K562 (cell line): Measurements from ENCODE around the gene GPX6. TPM values are rescaled to one million over a fixed set of nuclear protein-coding genes. Genes with fewer than 3 reads are reported as not detected.

Experiments used
- BRCA1 ChIP-seq, 2 experiments: fragments of 450-650 bp in 1 of 2; sonication (generic) in 1 of 2; formaldehyde crosslinking in 1 of 2; IDR thresholded peaks; 2 replicates each; pipeline versions ENCODE4 v1.5.0 to v1.6.1; 2017 to 2020; ENCODE audit warnings: mild to moderate bottlenecking in 1 of 2, missing genetic modification reagents in 1 of 2
- KDM1A ChIP-seq, 2 experiments: fragments of 450-650 bp; IDR thresholded peaks; 2 replicates each; pipeline ENCODE4 v1.6.1; 2016; ENCODE audit warnings: mild to moderate bottlenecking in 2 of 2
- LARP7 ChIP-seq: fragments of 450-650 bp; IDR thresholded peaks from 2 replicates; pipeline ENCODE4 v1.6.1; 2016
- MBD1 ChIP-seq: fragments of 250-450 bp; sonication (Bioruptor Pico); IDR thresholded peaks from 2 replicates; pipeline ENCODE4 v1.8.0; 2022; ENCODE audit warnings: inconsistent platforms
- MIER1 ChIP-seq: fragments of 450-650 bp; IDR thresholded peaks from 2 replicates; pipeline ENCODE4 v1.6.1; 2016; ENCODE audit warnings: antibody characterized with exemption, mild to moderate bottlenecking, low read depth
- MXI1 ChIP-seq: IDR thresholded peaks from 2 replicates; pipeline ENCODE4 v1.6.1; 2011; ENCODE audit warnings: low read depth, mild to moderate bottlenecking, improper control_type of control experiment, low read length
- NELFE ChIP-seq: IDR thresholded peaks from 2 replicates; pipeline ENCODE4 v1.6.1; 2011; ENCODE audit warnings: mild to moderate bottlenecking; ENCODE audit not compliant: insufficient read depth, insufficient read length
- NONO ChIP-seq, 2 experiments: fragments of 200-400 bp in 1 of 2; fragments of 450-650 bp in 1 of 2; formaldehyde crosslinking in 1 of 2; IDR thresholded peaks; 2 replicates each; pipeline ENCODE4 v1.6.1; 2017; ENCODE audit warnings: low read depth in 2 of 2, mild to moderate bottlenecking in 2 of 2, moderate library complexity in 2 of 2, low read length in 1 of 2
- NR2F6 ChIP-seq: fragments of 450-650 bp; formaldehyde crosslinking; IDR thresholded peaks from 2 replicates; pipeline ENCODE4 v1.4.0; 2020; ENCODE audit warnings: mild to moderate bottlenecking
- POLR3A ChIP-seq: IDR thresholded peaks from 2 replicates; pipeline ENCODE4 v1.6.1; 2011; ENCODE audit warnings: borderline replicate concordance, mild to moderate bottlenecking, moderate library complexity; ENCODE audit not compliant: insufficient read length, insufficient read depth; ENCODE audit errors: extremely low read depth
- RBM34 ChIP-seq: fragments of 200-400 bp; formaldehyde crosslinking; IDR thresholded peaks from 2 replicates; pipeline ENCODE4 v1.6.1; 2018; ENCODE audit warnings: low read length, borderline replicate concordance; ENCODE audit not compliant: insufficient read depth
- SIRT6 ChIP-seq: IDR thresholded peaks from one replicate; pipeline ENCODE4 v1.6.1; 2012; ENCODE audit warnings: low read depth, mild to moderate bottlenecking, control low read depth, inconsistent platforms, low read length, moderate library complexity
- SMARCA5 ChIP-seq: fragments of 450-650 bp; IDR thresholded peaks from 2 replicates; pipeline ENCODE4 v1.6.1; 2016
- STAT5A ChIP-seq: IDR thresholded peaks from 2 replicates; pipeline ENCODE4 v1.6.1; 2012; ENCODE audit warnings: low read length, inconsistent platforms, borderline replicate concordance
- TCF7 ChIP-seq: sonication (generic); IDR thresholded peaks from 2 replicates; pipeline ENCODE4 v1.6.1; 2016; ENCODE audit warnings: antibody characterized with exemption, borderline replicate concordance
- ZNF212 ChIP-seq: fragments of 450-650 bp; formaldehyde crosslinking; IDR thresholded peaks from 2 replicates; pipeline ENCODE4 v1.4.0; 2020; ENCODE audit warnings: mild to moderate bottlenecking
- ZNF395 ChIP-seq: fragments of 200-800 bp; sonication (Bioruptor generic); IDR thresholded peaks from 2 replicates; pipeline ENCODE4 v1.6.1; 2017; ENCODE audit warnings: missing genetic modification characterization, missing compliant biosample characterization
- ZNF431 ChIP-seq: sonication (generic); formaldehyde crosslinking; IDR thresholded peaks from 2 replicates; pipeline ENCODE4 v1.8.0; 2022; ENCODE audit warnings: mild to moderate bottlenecking, missing genetic modification reagents
- ZNF586 ChIP-seq: fragments of 450-650 bp; formaldehyde crosslinking; conservative IDR thresholded peaks from 2 replicates; pipeline ENCODE4 v1.4.0; 2020; ENCODE audit warnings: mild to moderate bottlenecking, moderate library complexity
- polyA plus RNA-seq, 8 experiments: library from polyadenylated mRNA; depleted of rRNA in 4 of 8; stranded (reverse) in 5 of 8; unstranded in 3 of 8; fragments of >200 nt; fragmentation: Nextera tagmentation in 2 of 8; fragmentation: Illumina TruSeq in 1 of 8; extraction: Ambion mirVana in 2 of 8; extraction: Trizol in 1 of 8; gene quantifications; 2 replicates each; pipeline versions ENCODE4 v1.2.1 to v1.2.3, GENCODE V29; 2011 to 2014; ENCODE audit warnings: inconsistent platforms in 1 of 8, missing spikeins in 1 of 8
- total RNA-seq, 7 experiments: library from RNA; depleted of rRNA in 6 of 7; stranded (reverse); fragments of >200 nt in 6 of 7; fragmentation: Illumina TruSeq in 2 of 7; extraction: Trizol in 2 of 7; gene quantifications; 2 replicates each; pipeline versions ENCODE4 v1.2.1 to v1.2.3, GENCODE V29; 2011 to 2021; ENCODE audit warnings: low replicate concordance in 1 of 7
- TF ChIP-seq, protein P1 (sequence below): fragments of 250-450 bp; sonication (Bioruptor Pico); IDR thresholded peaks from 2 replicates; pipeline ENCODE4 v1.4.0; 2020; ENCODE audit warnings: mild to moderate bottlenecking, moderate library complexity
- TF ChIP-seq, protein P2 (sequence below): fragments of 450-650 bp; formaldehyde crosslinking; IDR thresholded peaks from 2 replicates; pipeline ENCODE4 v1.4.0; 2020; ENCODE audit warnings: mild to moderate bottlenecking, moderate library complexity
- TF ChIP-seq, protein P3 (sequence below): fragments of 450-650 bp; IDR thresholded peaks from 2 replicates; pipeline ENCODE4 v1.6.1; 2018; ENCODE audit warnings: mild to moderate bottlenecking, low read depth; ENCODE audit not compliant: partially characterized antibody

Gene GPX6
- total and polyA plus RNA-seq, 9 of the 15 experiments (the other 6 are each of a cell fraction or from before 2014, with no cell fraction given) = not detected

- TF ChIP-seq NELFE (no peak), MBD1 (CRISPR knock-in tag) (0 out of 2 replicates have a peak, but pooled peaks have one; percentile 39), ZNF431 (no peak), LARP7 (no peak), MXI1 (no peak), NR2F6 (no peak), POLR3A (peak; percentile 74), ZNF586 (CRISPR knock-in tag) (no peak), BRCA1 (IDR thresholded peaks at IDR 0.05) (no peak), BRCA1 (CRISPR knock-in tag; IDR thresholded peaks at IDR 0.05) (no peak), KDM1A (IDR thresholded peaks at IDR 0.05) (peak; percentile 82 to 89; a peak in 3 of 4 replicates), MIER1 (no peak), NONO (IDR thresholded peaks at IDR 0.05; ENCODE audit: low read depth in 2 of 2, low read length in 1 of 2) (no peak), STAT5A (no peak), RBM34 (no peak), SIRT6 (no peak), TCF7 (no peak), SMARCA5 (no peak), ZNF212 (no peak), ZNF395 (CRISPR knock-in tag) (no peak)
- TF ChIP-seq, protein P1, sequence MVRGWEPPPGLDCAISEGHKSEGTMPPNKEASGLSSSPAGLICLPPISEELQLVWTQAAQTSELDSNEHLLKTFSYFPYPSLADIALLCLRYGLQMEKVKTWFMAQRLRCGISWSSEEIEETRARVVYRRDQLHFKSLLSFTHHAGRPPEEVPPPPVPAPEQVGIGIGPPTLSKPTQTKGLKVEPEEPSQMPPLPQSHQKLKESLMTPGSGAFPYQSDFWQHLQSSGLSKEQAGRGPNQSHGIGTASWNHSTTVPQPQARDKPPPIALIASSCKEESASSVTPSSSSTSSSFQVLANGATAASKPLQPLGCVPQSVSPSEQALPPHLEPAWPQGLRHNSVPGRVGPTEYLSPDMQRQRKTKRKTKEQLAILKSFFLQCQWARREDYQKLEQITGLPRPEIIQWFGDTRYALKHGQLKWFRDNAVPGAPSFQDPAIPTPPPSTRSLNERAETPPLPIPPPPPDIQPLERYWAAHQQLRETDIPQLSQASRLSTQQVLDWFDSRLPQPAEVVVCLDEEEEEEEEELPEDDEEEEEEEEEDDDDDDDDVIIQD (CRISPR knock-in tag) = no peak
- TF ChIP-seq, protein P2, sequence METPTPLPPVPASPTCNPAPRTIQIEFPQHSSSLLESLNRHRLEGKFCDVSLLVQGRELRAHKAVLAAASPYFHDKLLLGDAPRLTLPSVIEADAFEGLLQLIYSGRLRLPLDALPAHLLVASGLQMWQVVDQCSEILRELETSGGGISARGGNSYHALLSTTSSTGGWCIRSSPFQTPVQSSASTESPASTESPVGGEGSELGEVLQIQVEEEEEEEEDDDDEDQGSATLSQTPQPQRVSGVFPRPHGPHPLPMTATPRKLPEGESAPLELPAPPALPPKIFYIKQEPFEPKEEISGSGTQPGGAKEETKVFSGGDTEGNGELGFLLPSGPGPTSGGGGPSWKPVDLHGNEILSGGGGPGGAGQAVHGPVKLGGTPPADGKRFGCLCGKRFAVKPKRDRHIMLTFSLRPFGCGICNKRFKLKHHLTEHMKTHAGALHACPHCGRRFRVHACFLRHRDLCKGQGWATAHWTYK (CRISPR knock-in tag) = no peak
- TF ChIP-seq, protein P3, sequence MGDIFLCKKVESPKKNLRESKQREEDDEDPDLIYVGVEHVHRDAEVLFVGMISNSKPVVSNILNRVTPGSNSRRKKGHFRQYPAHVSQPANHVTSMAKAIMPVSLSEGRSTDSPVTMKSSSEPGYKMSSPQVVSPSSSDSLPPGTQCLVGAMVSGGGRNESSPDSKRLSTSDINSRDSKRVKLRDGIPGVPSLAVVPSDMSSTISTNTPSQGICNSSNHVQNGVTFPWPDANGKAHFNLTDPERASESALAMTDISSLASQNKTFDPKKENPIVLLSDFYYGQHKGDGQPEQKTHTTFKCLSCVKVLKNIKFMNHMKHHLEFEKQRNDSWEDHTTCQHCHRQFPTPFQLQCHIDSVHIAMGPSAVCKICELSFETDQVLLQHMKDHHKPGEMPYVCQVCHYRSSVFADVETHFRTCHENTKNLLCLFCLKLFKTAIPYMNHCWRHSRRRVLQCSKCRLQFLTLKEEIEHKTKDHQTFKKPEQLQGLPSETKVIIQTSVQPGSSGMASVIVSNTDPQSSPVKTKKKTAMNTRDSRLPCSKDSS = no peak
Measured at GRCh38 chr6:28537509-28538140, 22.0 kb upstream of the GPX6 start (continued).
